ENCODE data around the gene SLC29A3. TPM values are rescaled to one million over a fixed set of nuclear protein-coding genes. Genes with fewer than 3 reads are reported as not detected.

The SLC29A3 gene
- total RNA-seq, 2 donors from 2014 or later, result 14.1 to 16.8 TPM

DNA sequence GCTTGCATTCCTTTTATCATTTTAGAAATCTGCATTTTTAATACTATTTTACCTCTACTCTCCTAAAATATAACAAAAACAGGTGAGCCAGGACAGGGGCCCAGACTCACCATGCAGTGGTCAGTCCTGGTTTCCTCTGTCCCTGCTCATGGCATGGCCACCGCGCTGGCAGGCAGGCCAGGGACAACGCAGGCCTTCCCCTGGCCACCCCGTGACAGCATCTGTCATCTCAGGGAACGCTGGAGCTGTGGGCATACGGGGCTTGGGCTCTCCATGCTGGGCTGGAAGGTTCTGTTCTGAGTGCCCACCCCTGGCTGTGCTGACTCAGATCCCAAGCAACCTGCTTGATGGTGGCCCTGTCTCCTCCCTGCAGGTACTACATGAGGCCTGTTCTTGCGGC is 42.5 kb downstream of the SLC29A3 start:
- H3K36me3 ChIP-seq (ENCODE audit: control insufficient read depth, insufficient read depth, low read length), result no peaks in the 10 kb centered on the region
- no peak overlapping the region for H3K4me3 ChIP-seq (ENCODE audit: low read length)
- no peaks in the 10 kb centered on the region for H3K9me3 ChIP-seq (ENCODE audit: control insufficient read depth, low read length)
- Mint-ChIP-seq H3K4me3 (no peak overlapping the region), H3K36me3 (ENCODE audit: low read depth) (peaks cover 31% of the 10 kb centered on the region), H3K4me1 (no peaks in the 10 kb centered on the region), H3K27me3 (ENCODE audit: insufficient read depth) (no peaks in the 10 kb centered on the region), H3K9me3 (no peaks in the 10 kb centered on the region), H3K27ac (no peak overlapping the region)
- DNase-seq, result no peak
- no peaks in the 10 kb centered on the region for H3K4me1 ChIP-seq (ENCODE audit: control insufficient read depth, insufficient read depth, low read length)
- TF ChIP-seq, protein P1, sequence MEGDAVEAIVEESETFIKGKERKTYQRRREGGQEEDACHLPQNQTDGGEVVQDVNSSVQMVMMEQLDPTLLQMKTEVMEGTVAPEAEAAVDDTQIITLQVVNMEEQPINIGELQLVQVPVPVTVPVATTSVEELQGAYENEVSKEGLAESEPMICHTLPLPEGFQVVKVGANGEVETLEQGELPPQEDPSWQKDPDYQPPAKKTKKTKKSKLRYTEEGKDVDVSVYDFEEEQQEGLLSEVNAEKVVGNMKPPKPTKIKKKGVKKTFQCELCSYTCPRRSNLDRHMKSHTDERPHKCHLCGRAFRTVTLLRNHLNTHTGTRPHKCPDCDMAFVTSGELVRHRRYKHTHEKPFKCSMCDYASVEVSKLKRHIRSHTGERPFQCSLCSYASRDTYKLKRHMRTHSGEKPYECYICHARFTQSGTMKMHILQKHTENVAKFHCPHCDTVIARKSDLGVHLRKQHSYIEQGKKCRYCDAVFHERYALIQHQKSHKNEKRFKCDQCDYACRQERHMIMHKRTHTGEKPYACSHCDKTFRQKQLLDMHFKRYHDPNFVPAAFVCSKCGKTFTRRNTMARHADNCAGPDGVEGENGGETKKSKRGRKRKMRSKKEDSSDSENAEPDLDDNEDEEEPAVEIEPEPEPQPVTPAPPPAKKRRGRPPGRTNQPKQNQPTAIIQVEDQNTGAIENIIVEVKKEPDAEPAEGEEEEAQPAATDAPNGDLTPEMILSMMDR (conservative IDR thresholded peaks at IDR 0.05), result no peak
- no peaks in the 10 kb centered on the region for H3K27me3 ChIP-seq (ENCODE audit: control insufficient read depth, insufficient read depth, low read length, poor library complexity, severe bottlenecking)
- no peak overlapping the region for H3K27ac ChIP-seq (ENCODE audit: low read depth, low read length)
- 94 to 100% methylated on average over 6 to 7 of the region's 7 CpGs for WGBS, 2 experiments (ENCODE audit: insufficient coverage in 1 of 2, insufficient read length in 1 of 2)
- H3K9ac ChIP-seq (ENCODE audit: extremely low read depth, low read length, poor library complexity, severe bottlenecking), result no peak overlapping the region

DNA sequence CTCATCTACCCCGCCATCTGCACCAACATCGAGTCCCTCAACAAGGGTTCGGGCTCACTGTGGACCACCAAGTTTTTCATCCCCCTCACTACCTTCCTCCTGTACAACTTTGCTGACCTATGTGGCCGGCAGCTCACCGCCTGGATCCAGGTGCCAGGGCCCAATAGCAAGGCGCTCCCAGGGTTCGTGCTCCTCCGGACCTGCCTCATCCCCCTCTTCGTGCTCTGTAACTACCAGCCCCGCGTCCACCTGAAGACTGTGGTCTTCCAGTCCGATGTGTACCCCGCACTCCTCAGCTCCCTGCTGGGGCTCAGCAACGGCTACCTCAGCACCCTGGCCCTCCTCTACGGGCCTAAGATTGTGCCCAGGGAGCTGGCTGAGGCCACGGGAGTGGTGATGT is 43.1 kb downstream of the SLC29A3 start:
- H3K4me3 ChIP-seq (ENCODE audit: low read length), result no peak overlapping the region
- WGBS, 2 experiments (ENCODE audit: insufficient coverage in 1 of 2, insufficient read length in 1 of 2), result 94 to 95% methylated on average over 3 to 16 of the region's 16 CpGs
- no peaks in the 10 kb centered on the region for H3K27me3 ChIP-seq (ENCODE audit: control insufficient read depth, insufficient read depth, low read length, poor library complexity, severe bottlenecking)
- no peaks in the 10 kb centered on the region for H3K4me1 ChIP-seq (ENCODE audit: control insufficient read depth, insufficient read depth, low read length)
- DNase-seq, result no peak
- H3K27ac ChIP-seq (ENCODE audit: low read depth, low read length), result no peak overlapping the region
- no peaks in the 10 kb centered on the region for H3K27me3 Mint-ChIP-seq (ENCODE audit: insufficient read depth)
- H3K9me3 Mint-ChIP-seq, result no peaks in the 10 kb centered on the region
- TF ChIP-seq, protein P1 (conservative IDR thresholded peaks at IDR 0.05), result no peak
- H3K27ac Mint-ChIP-seq, result no peak overlapping the region
- no peak overlapping the region for H3K4me3 Mint-ChIP-seq
- peaks cover 30% of the 10 kb centered on the region for H3K36me3 Mint-ChIP-seq (ENCODE audit: low read depth)
- no peaks in the 10 kb centered on the region for H3K9me3 ChIP-seq (ENCODE audit: control insufficient read depth, low read length)
- H3K9ac ChIP-seq (ENCODE audit: extremely low read depth, low read length, poor library complexity, severe bottlenecking), result no peak overlapping the region
- H3K36me3 ChIP-seq (ENCODE audit: control insufficient read depth, insufficient read depth, low read length), result no peaks in the 10 kb centered on the region
- H3K4me1 Mint-ChIP-seq, result no peaks in the 10 kb centered on the region

DNA sequence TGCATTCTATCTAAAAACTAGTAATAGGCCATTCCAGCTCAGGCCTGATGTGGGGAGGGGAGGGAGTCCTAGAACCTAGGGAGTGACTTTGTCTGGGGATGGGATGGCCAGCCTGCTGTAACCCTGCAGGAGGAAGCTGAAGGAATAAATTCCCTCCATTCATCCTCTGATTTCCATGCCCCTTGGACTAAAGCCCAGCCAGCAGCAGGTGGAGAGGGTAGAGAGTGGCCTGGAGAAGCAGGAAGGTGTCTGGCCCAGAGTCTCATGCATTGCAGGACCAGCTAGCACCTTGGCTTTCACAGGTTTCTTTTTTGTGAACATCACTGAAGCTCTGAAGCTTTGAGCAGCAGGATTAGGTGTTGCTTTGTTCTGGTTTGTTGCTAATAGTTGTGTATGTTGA is 44.9 kb downstream of the SLC29A3 start:
- H3K27me3 ChIP-seq (ENCODE audit: control insufficient read depth, insufficient read depth, low read length, poor library complexity, severe bottlenecking), result no peaks in the 10 kb centered on the region
- Mint-ChIP-seq H3K4me3 (no peak overlapping the region), H3K27ac (no peak overlapping the region), H3K9me3 (no peaks in the 10 kb centered on the region), H3K36me3 (ENCODE audit: low read depth) (peaks cover 18% of the 10 kb centered on the region), H3K4me1 (no peaks in the 10 kb centered on the region), H3K27me3 (ENCODE audit: insufficient read depth) (no peaks in the 10 kb centered on the region)
- H3K9ac ChIP-seq (ENCODE audit: extremely low read depth, low read length, poor library complexity, severe bottlenecking), result no peak overlapping the region
- no peak overlapping the region for H3K27ac ChIP-seq (ENCODE audit: low read depth, low read length)
- no peak overlapping the region for H3K4me3 ChIP-seq (ENCODE audit: low read length)
- no peaks in the 10 kb centered on the region for H3K36me3 ChIP-seq (ENCODE audit: control insufficient read depth, insufficient read depth, low read length)
- H3K9me3 ChIP-seq (ENCODE audit: control insufficient read depth, low read length), result no peaks in the 10 kb centered on the region
- TF ChIP-seq, protein P1 (conservative IDR thresholded peaks at IDR 0.05), result no peak
- no peaks in the 10 kb centered on the region for H3K4me1 ChIP-seq (ENCODE audit: control insufficient read depth, insufficient read depth, low read length)
- DNase-seq, result no peak

Data from endodermal cell (in vitro differentiated cells).